HepG2 (cell line): ENCODE results near the gene TMEM14A. TPM values are rescaled to one million over a fixed set of nuclear protein-coding genes. Genes with fewer than 3 reads are reported as not detected.

ENCODE experiments used
- BHLHE40 ChIP-seq: IDR thresholded peaks from 2 replicates; pipeline ENCODE4 v1.6.1; 2011; ENCODE audit warnings: low read length, improper control_type of control experiment
- ERF ChIP-seq: IDR thresholded peaks from 2 replicates; pipeline ENCODE4 v1.6.1; 2018; ENCODE audit warnings: missing biosample characterization, missing genetic modification reagents
- GABPA ChIP-seq, 2 experiments: IDR thresholded peaks; 2 replicates each; pipeline ENCODE4 v1.6.1; 2011 to 2016; ENCODE audit warnings: low read depth in 2 of 2, low read length in 1 of 2, missing biosample characterization in 1 of 2, missing genetic modification characterization in 1 of 2
- GZF1 ChIP-seq: sonication (generic); formaldehyde crosslinking; IDR thresholded peaks from 2 replicates; pipeline ENCODE4 v1.5.1; 2020; ENCODE audit warnings: mild to moderate bottlenecking, missing genetic modification reagents
- IKZF5 ChIP-seq: IDR thresholded peaks from 2 replicates; pipeline ENCODE4 v1.6.1; 2018; ENCODE audit warnings: missing genetic modification reagents, mild to moderate bottlenecking, missing compliant biosample characterization
- KMT2B ChIP-seq: IDR thresholded peaks from 2 replicates; pipeline ENCODE4 v1.6.1; 2016; ENCODE audit warnings: missing genetic modification reagents, missing compliant biosample characterization
- NFKBIZ ChIP-seq: IDR thresholded peaks from 2 replicates; pipeline ENCODE4 v1.6.1; 2018; ENCODE audit warnings: missing genetic modification reagents, missing compliant biosample characterization
- NR2C2 ChIP-seq: sonication (generic); formaldehyde crosslinking; IDR thresholded peaks from 2 replicates; pipeline ENCODE4 v1.4.0; 2020; ENCODE audit warnings: missing genetic modification reagents, mild to moderate bottlenecking, moderate library complexity, borderline replicate concordance
- POGZ ChIP-seq: sonication (generic); formaldehyde crosslinking; IDR thresholded peaks from 2 replicates; pipeline ENCODE4 v1.4.0; 2020; ENCODE audit warnings: mild to moderate bottlenecking, missing genetic modification reagents
- RBM22 ChIP-seq: fragments of 200-400 bp; formaldehyde crosslinking; optimal IDR thresholded peaks from 2 replicates; pipeline ENCODE3; 2017; ENCODE audit warnings: mild to moderate bottlenecking, low read length, moderate library complexity
- RCOR2 ChIP-seq: IDR thresholded peaks from 2 replicates; pipeline ENCODE4 v1.6.1; 2016; ENCODE audit warnings: missing biosample characterization, missing genetic modification reagents
- RFX3 ChIP-seq: IDR thresholded peaks from 2 replicates; pipeline ENCODE4 v1.6.1; 2016; ENCODE audit warnings: missing biosample characterization, missing genetic modification reagents
- RXRA ChIP-seq: sonication (generic); formaldehyde crosslinking; IDR thresholded peaks from 2 replicates; pipeline ENCODE4 v1.5.1; 2020; ENCODE audit warnings: missing genetic modification reagents
- SALL2 ChIP-seq: sonication (generic); formaldehyde crosslinking; IDR thresholded peaks from 2 replicates; pipeline ENCODE4 v1.8.1; 2023; ENCODE audit warnings: mild to moderate bottlenecking, missing genetic modification reagents, inconsistent platforms
- SATB2 ChIP-seq: sonication (generic); formaldehyde crosslinking; IDR thresholded peaks from 2 replicates; pipeline ENCODE4 v1.5.0; 2020; ENCODE audit warnings: missing genetic modification reagents
- STAG1 ChIP-seq: sonication (generic); formaldehyde crosslinking; IDR thresholded peaks from 2 replicates; pipeline ENCODE4 v1.4.0; 2020; ENCODE audit warnings: missing genetic modification reagents
- TRIM22 ChIP-seq: fragments of 450-650 bp; IDR thresholded peaks from 2 replicates; pipeline ENCODE4 v1.6.1; 2017
- ZBTB34 ChIP-seq: sonication (generic); formaldehyde crosslinking; IDR thresholded peaks from 2 replicates; pipeline ENCODE4 v1.8.0; 2022; ENCODE audit warnings: mild to moderate bottlenecking, missing genetic modification reagents
- ZEB1 ChIP-seq: IDR thresholded peaks from 2 replicates; pipeline ENCODE4 v1.6.1; 2012; ENCODE audit warnings: mild to moderate bottlenecking, low read depth, inconsistent platforms; ENCODE audit not compliant: insufficient replicate concordance
- ZNF276 ChIP-seq: sonication (generic); formaldehyde crosslinking; IDR thresholded peaks from 2 replicates; pipeline ENCODE4 v1.4.0; 2020; ENCODE audit warnings: mild to moderate bottlenecking, low read depth, missing genetic modification reagents
- ZNF670 ChIP-seq: sonication (generic); formaldehyde crosslinking; IDR thresholded peaks from 2 replicates; pipeline ENCODE4 v1.8.0; 2022; ENCODE audit warnings: mild to moderate bottlenecking, missing genetic modification reagents, borderline replicate concordance
- ZNF710 ChIP-seq: sonication (generic); formaldehyde crosslinking; IDR thresholded peaks from 2 replicates; pipeline ENCODE4 v1.5.0; 2020; ENCODE audit warnings: mild to moderate bottlenecking, missing genetic modification reagents, borderline replicate concordance
- ZSCAN12 ChIP-seq: sonication (generic); formaldehyde crosslinking; IDR thresholded peaks from 2 replicates; pipeline ENCODE4 v1.9.0; 2021; ENCODE audit warnings: mild to moderate bottlenecking, missing genetic modification reagents
- polyA plus RNA-seq, 8 experiments: library from polyadenylated mRNA; depleted of rRNA in 3 of 8; stranded (reverse) in 7 of 8; unstranded in 1 of 8; fragments of >200 nt; fragmentation: Illumina TruSeq in 4 of 8; extraction: Trizol in 4 of 8; gene quantifications; 2 replicates each; pipeline versions ENCODE4 v1.2.1 to v1.2.3, GENCODE V29; 2011 to 2016; ENCODE audit warnings: low read depth in 4 of 8, missing spikeins in 1 of 8, mixed read lengths in 1 of 8; ENCODE audit not compliant: insufficient read depth in 1 of 8
- total RNA-seq, 5 experiments: library from RNA; depleted of rRNA; stranded (reverse); fragments of >200 nt; fragmentation: Illumina TruSeq; extraction: Trizol; gene quantifications; 2 replicates each; pipeline ENCODE4 v1.2.3, GENCODE V29; 2016; ENCODE audit warnings: low read depth in 1 of 5

Gene TMEM14A
- total and polyA plus RNA-seq, 2 of the 13 experiments (the other 11 are each of a cell fraction or from before 2014, with no cell fraction given) = 24.6 to 73.7 TPM

GRCh38 chr6:52640170-52640569 lies 30.7 kb upstream of the TMEM14A start (continued):
- TF ChIP-seq GZF1 (CRISPR knock-in tag) = no peak
- no peak for TF ChIP-seq ZSCAN12 (CRISPR knock-in tag)
- peak; percentile 68 for TF ChIP-seq ZEB1
- TF ChIP-seq POGZ = peak; percentile 36
- no peak for TF ChIP-seq GABPA (IDR thresholded peaks at IDR 0.05; ENCODE audit: low read depth, low read length)
- TF ChIP-seq GABPA (CRISPR knock-in tag; IDR thresholded peaks at IDR 0.05; ENCODE audit: low read depth) = peak; percentile 55
- no peak for TF ChIP-seq RBM22
- no peak for TF ChIP-seq NR2C2 (CRISPR knock-in tag)
- no peak; the same call in 1 of the 2 replicates for TF ChIP-seq NFKBIZ (CRISPR knock-in tag)
- 0 out of 2 replicates have a peak, but pooled peaks have one; percentile 17 for TF ChIP-seq RXRA
- no peak for TF ChIP-seq ZNF276 (CRISPR knock-in tag)
- 0 out of 2 replicates have a peak, but pooled peaks have one; percentile 27 for TF ChIP-seq ERF
- TF ChIP-seq ZNF710 (CRISPR knock-in tag) = peak; percentile 34; the same call in 1 of the 2 replicates
- TF ChIP-seq BHLHE40 = 0 out of 2 replicates have a peak, but pooled peaks have one; percentile 14
- TF ChIP-seq IKZF5 = peak; percentile 30; the same call in 1 of the 2 replicates
- peak; percentile 6; the same call in 1 of the 2 replicates for TF ChIP-seq STAG1
- TF ChIP-seq SATB2 (CRISPR knock-in tag) = no peak
- TF ChIP-seq ZNF670 (CRISPR knock-in tag) = no peak
- TF ChIP-seq RCOR2 (CRISPR knock-in tag) = 0 out of 2 replicates have a peak, but pooled peaks have one; percentile 15
- TF ChIP-seq SALL2 (CRISPR knock-in tag) = no peak
- no peak for TF ChIP-seq RFX3 (CRISPR knock-in tag)
- peak; percentile 43; the same call in 1 of the 2 replicates for TF ChIP-seq ZBTB34 (CRISPR knock-in tag)
- TF ChIP-seq KMT2B (CRISPR knock-in tag) = peak; percentile 46; the same call in 1 of the 2 replicates
- no peak for TF ChIP-seq TRIM22
